HG03520 (cell line): ENCODE measurements around the gene AR.

ENCODE experiments used
- ATAC-seq: cut with Tn5 transposase; IDR thresholded peaks from one replicate; pipeline ENCODE4 v1.9.1; 2021; ENCODE audit warnings: mild to moderate bottlenecking, moderate library complexity; ENCODE audit not compliant: unreplicated experiment

AR gene

GRCh38 chrX:67564475-67564874, 20.7 kb downstream of the AR start:
- ATAC-seq, result no peak

GRCh38 chrX:67568769-67569168, 24.9 kb downstream of the AR start:
- no peak for ATAC-seq

- no peak for ATAC-seq
Measured at GRCh38 chrX:67570839-67571238, 27.0 kb downstream of the AR start.

GRCh38 chrX:67574696-67575095, 30.9 kb downstream of the AR start:
- ATAC-seq, result no peak

GRCh38 chrX:67582436-67582835, 38.6 kb downstream of the AR start:
- ATAC-seq, result no peak

- no peak for ATAC-seq
Measured at GRCh38 chrX:67583171-67583570, 39.4 kb downstream of the AR start.

GRCh38 chrX:67585401-67585800, 41.6 kb downstream of the AR start:
- ATAC-seq, result no peak

GRCh38 chrX:67587946-67588624, 44.3 kb downstream of the AR start:
- no peak for ATAC-seq

- no peak for ATAC-seq
Measured at GRCh38 chrX:67596839-67597790, 53.3 kb downstream of the AR start.

- ATAC-seq, result no peak
Measured at GRCh38 chrX:67599532-67599931, 55.7 kb downstream of the AR start.

GRCh38 chrX:67601771-67602170, 58.0 kb downstream of the AR start:
- no peak for ATAC-seq

- ATAC-seq, result no peak
Measured at GRCh38 chrX:67604979-67605703, 61.3 kb downstream of the AR start.

GRCh38 chrX:67607466-67607865, 63.6 kb downstream of the AR start:
- ATAC-seq, result no peak

- ATAC-seq, result no peak
Measured at GRCh38 chrX:67610282-67610681, 66.5 kb downstream of the AR start.

GRCh38 chrX:67612231-67612630, 68.4 kb downstream of the AR start:
- no peak for ATAC-seq

- no peak for ATAC-seq
Measured at GRCh38 chrX:67613366-67613765, 69.5 kb downstream of the AR start.

- no peak for ATAC-seq
Measured at GRCh38 chrX:67613996-67614395, 70.2 kb downstream of the AR start.

GRCh38 chrX:67614423-67614822, 70.6 kb downstream of the AR start:
- no peak for ATAC-seq

GRCh38 chrX:67619253-67619652, 75.4 kb downstream of the AR start:
- no peak for ATAC-seq

GRCh38 chrX:67622053-67622585, 78.3 kb downstream of the AR start:
- no peak for ATAC-seq

- no peak for ATAC-seq
Measured at GRCh38 chrX:67624325-67624724, 80.5 kb downstream of the AR start.
